Measurements from ENCODE around the gene RAB34.

RAB34 gene

GRCh38 chr17:28669918-28670317 is 47.8 kb downstream of the RAB34 start:
- no peak overlapping the region for H3K9ac ChIP-seq (ENCODE audit: low read depth, low read length)
- H3K9me3 ChIP-seq (ENCODE audit: control insufficient read depth, insufficient read depth, low read length) = no peaks in the 10 kb centered on the region
- no peaks in the 10 kb centered on the region for H3K27me3 ChIP-seq (ENCODE audit: control insufficient read depth, insufficient read depth, low read length)
- no peaks in the 10 kb centered on the region for H3K4me1 ChIP-seq (ENCODE audit: control insufficient read depth, insufficient read depth, low read length)
- no peak overlapping the region for H3K4me3 ChIP-seq (ENCODE audit: low read depth, low read length)
- peaks cover 38% of the 10 kb centered on the region for H3K36me3 ChIP-seq (ENCODE audit: control insufficient read depth, insufficient read depth, low read length)

GRCh38 chr17:28667870-28668269 is 49.8 kb downstream of the RAB34 start:
- Histone ChIP-seq H3K4me1 (ENCODE audit: control insufficient read depth, insufficient read depth, low read length) (peaks cover 3% of the 10 kb centered on the region), H3K4me3 (ENCODE audit: low read depth, low read length) (no peak overlapping the region), H3K36me3 (ENCODE audit: control insufficient read depth, insufficient read depth, low read length) (peaks cover 22% of the 10 kb centered on the region), H3K9me3 (ENCODE audit: control insufficient read depth, insufficient read depth, low read length) (no peaks in the 10 kb centered on the region), H3K9ac (ENCODE audit: low read depth, low read length) (no peak overlapping the region), H3K27me3 (ENCODE audit: control insufficient read depth, insufficient read depth, low read length) (no peaks in the 10 kb centered on the region)

- Histone ChIP-seq H3K9ac (ENCODE audit: low read depth, low read length) (no peak overlapping the region), H3K4me3 (ENCODE audit: low read depth, low read length) (no peak overlapping the region), H3K27me3 (ENCODE audit: control insufficient read depth, insufficient read depth, low read length) (no peaks in the 10 kb centered on the region), H3K9me3 (ENCODE audit: control insufficient read depth, insufficient read depth, low read length) (no peaks in the 10 kb centered on the region), H3K36me3 (ENCODE audit: control insufficient read depth, insufficient read depth, low read length) (peaks cover 13% of the 10 kb centered on the region), H3K4me1 (ENCODE audit: control insufficient read depth, insufficient read depth, low read length) (peaks cover 7% of the 10 kb centered on the region)
Measured at GRCh38 chr17:28665994-28666393, 51.7 kb downstream of the RAB34 start.
